Measurements from ENCODE around the gene EBPL.

DNA sequence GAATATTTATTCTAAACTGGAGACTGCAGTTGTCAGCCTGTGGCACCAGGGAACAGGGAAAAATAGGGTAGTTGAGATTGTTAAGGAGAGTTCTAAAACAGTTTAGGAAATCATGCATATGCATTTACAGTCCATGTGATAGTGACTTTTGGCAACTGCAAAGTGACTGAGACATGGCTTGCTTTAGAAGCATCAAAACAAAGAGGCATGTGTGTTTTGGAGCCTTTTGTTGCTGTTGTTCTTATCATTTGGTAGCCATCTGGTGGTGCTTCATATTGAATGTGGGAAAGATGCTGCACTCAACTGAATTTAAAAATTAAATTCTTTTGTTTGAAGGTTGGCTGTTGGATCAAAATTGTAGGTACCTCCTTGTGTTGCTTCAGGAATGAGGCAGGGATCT is 10.2 kb upstream of the EBPL start:
- TF ChIP-seq, protein P1, sequence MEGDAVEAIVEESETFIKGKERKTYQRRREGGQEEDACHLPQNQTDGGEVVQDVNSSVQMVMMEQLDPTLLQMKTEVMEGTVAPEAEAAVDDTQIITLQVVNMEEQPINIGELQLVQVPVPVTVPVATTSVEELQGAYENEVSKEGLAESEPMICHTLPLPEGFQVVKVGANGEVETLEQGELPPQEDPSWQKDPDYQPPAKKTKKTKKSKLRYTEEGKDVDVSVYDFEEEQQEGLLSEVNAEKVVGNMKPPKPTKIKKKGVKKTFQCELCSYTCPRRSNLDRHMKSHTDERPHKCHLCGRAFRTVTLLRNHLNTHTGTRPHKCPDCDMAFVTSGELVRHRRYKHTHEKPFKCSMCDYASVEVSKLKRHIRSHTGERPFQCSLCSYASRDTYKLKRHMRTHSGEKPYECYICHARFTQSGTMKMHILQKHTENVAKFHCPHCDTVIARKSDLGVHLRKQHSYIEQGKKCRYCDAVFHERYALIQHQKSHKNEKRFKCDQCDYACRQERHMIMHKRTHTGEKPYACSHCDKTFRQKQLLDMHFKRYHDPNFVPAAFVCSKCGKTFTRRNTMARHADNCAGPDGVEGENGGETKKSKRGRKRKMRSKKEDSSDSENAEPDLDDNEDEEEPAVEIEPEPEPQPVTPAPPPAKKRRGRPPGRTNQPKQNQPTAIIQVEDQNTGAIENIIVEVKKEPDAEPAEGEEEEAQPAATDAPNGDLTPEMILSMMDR (IDR thresholded peaks at IDR 0.05) = no peak
- TF ChIP-seq EP300 (IDR thresholded peaks at IDR 0.05) (no peak), POLR2A (IDR thresholded peaks at IDR 0.05) (no peak)

All from gastroesophageal sphincter (tissue), 3 donors.